MG63 (cell line): ENCODE results near the gene VEGFA. TPM values are rescaled to one million over a fixed set of nuclear protein-coding genes. Genes with fewer than 3 reads are reported as not detected.

Experiments
- DNase-seq: peaks from one replicate; pipeline ENCODE4 v3.0.0-alpha.2; 2020
- H3K27me3 ChIP-seq: fragments of 250-450 bp; sonication (Bioruptor Pico); 2 replicates; pipeline ENCODE4 v1.5.1; 2020; ENCODE audit warnings: mild to moderate bottlenecking, moderate library complexity
- H3K36me3 ChIP-seq: fragments of 250-450 bp; sonication (Bioruptor Pico); 2 replicates; pipeline ENCODE4 v1.5.1; 2020; ENCODE audit warnings: mild to moderate bottlenecking, moderate library complexity
- H3K4me3 ChIP-seq: fragments of 250-450 bp; sonication (Bioruptor Pico); 2 replicates; pipeline ENCODE4 v1.5.1; 2020; ENCODE audit warnings: mild to moderate bottlenecking, moderate library complexity
- H3K9me3 ChIP-seq: fragments of 250-450 bp; sonication (Bioruptor Pico); 2 replicates; pipeline ENCODE4 v1.5.1; 2020; ENCODE audit warnings: mild to moderate bottlenecking, moderate library complexity
- total RNA-seq: library from RNA; depleted of rRNA; stranded (reverse); fragments of >200 nt; shearing (Covaris generic); gene quantifications from 2 replicates; pipeline ENCODE4 v1.2.3, GENCODE V29; 2014; ENCODE audit warnings: low replicate concordance; rRNA removed

VEGFA gene
- total RNA-seq, 1 experiment from 2014 or later: 57.6 TPM

- Histone ChIP-seq H3K4me3 (no peak overlapping the region), H3K27me3 (no peaks in the 10 kb centered on the region), H3K36me3 (no peaks in the 10 kb centered on the region), H3K9me3 (no peaks in the 10 kb centered on the region)
- DNase-seq: no peak
Measured at GRCh38 chr6:43828711-43829110, 58.7 kb downstream of the VEGFA start.

- H3K9me3 ChIP-seq: no peaks in the 10 kb centered on the region
- no peaks in the 10 kb centered on the region for H3K27me3 ChIP-seq
- no peak overlapping the region for H3K4me3 ChIP-seq
- H3K36me3 ChIP-seq: no peaks in the 10 kb centered on the region
- no peak for DNase-seq
Measured at GRCh38 chr6:43829470-43829869, 59.5 kb downstream of the VEGFA start.

GRCh38 chr6:43830775-43831174, 60.8 kb downstream of the VEGFA start:
- no peaks in the 10 kb centered on the region for H3K36me3 ChIP-seq
- H3K9me3 ChIP-seq: no peaks in the 10 kb centered on the region
- no peaks in the 10 kb centered on the region for H3K27me3 ChIP-seq
- no peak overlapping the region for H3K4me3 ChIP-seq
- no peak for DNase-seq

GRCh38 chr6:43831191-43831590, 61.2 kb downstream of the VEGFA start:
- Histone ChIP-seq H3K27me3 (no peaks in the 10 kb centered on the region), H3K36me3 (no peaks in the 10 kb centered on the region), H3K9me3 (no peaks in the 10 kb centered on the region), H3K4me3 (no peak overlapping the region)
- no peak for DNase-seq

- no peak for DNase-seq
Measured at GRCh38 chr6:43833223-43833995, 63.4 kb downstream of the VEGFA start.

DNA sequence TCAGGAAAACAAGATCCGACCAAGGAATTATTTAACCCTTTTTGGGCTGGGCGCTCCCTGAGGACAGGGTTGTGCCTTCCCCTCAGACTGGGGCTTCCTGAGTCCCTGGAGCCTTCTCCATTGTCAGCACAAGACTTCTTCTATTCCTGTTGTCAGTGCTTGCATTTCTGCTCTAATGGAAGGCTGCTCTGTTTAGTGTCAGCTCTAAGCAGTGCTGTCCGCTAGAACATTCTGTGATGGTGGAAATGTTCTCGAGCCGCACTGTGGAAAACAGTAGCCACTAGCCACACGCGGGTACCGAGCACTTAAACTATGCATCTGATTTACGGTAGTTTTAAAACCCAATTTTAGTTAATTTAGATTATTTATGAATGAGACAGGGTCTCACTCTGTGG, 64.0 kb downstream of the VEGFA start:
- H3K9me3 ChIP-seq: no peaks in the 10 kb centered on the region
- no peak overlapping the region for H3K4me3 ChIP-seq
- DNase-seq: no peak
- H3K36me3 ChIP-seq: no peaks in the 10 kb centered on the region
- H3K27me3 ChIP-seq: no peaks in the 10 kb centered on the region

More at GRCh38 chr6:43833223-43833995, 63.4 kb downstream of the VEGFA start:
- no peak overlapping the region for H3K4me3 ChIP-seq
- H3K36me3 ChIP-seq: no peaks in the 10 kb centered on the region
- H3K27me3 ChIP-seq: no peaks in the 10 kb centered on the region
- H3K9me3 ChIP-seq: no peaks in the 10 kb centered on the region

DNA sequence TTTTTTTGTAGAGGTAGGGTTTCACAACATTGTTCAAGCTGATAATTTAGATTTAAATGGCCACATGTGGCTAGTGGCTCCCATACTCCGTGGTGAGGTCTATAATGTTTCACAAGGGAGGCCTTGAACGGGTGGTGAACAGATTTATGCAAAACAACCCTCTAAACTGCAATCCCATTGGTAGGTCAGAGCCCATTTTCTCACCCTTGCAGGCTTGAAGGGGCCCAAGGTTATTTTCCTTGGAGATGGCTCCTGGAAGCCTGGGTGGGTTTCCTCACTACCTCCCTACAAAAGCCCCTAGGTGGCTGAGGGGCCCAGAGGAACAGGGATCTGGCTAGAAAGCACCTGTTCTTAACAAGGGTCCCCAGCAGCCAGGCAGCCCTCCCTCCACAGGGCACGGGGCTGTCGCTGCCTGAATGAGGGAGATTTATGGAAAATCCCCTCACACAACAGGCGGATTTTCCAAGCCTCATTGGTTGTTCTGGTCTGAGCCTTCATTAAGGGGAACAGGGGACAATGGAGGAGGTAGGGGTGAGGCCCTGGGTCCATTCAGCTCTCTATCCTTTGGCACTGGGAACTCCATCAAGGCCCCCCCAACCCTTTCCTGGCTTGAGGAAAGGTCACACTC, 64.6 kb downstream of the VEGFA start:
- no peak for DNase-seq

DNA sequence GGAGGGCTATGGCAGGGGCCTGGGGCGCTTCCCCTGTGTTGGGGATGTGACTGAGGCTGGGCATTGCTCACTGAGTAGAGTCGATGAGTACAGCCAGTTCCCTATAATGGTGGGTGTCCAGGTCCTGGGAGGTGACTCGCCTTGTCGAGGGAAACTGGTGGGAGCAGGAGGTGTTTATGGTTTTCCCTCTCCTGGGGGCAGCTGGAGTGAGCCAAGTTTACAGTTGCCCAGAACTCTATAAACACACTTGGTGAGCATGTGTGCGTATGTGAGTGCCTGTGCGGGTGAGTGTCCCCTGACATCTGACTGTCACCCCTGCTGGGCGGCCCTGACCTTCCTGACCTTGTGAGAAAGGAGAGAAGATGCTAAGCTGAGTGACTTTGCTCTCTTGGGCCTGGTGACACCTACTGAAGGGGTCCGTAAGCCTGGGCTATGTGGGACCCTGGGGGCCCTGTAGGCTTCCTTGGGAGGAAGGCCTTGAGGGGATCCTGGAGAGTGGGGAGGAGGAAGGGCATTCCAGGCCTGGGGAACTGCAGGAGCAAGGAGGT, 65.9 kb downstream of the VEGFA start:
- Histone ChIP-seq H3K4me3 (no peak overlapping the region), H3K27me3 (no peaks in the 10 kb centered on the region), H3K36me3 (no peaks in the 10 kb centered on the region), H3K9me3 (no peaks in the 10 kb centered on the region)
- peak; percentile 30 for DNase-seq

More for the DNA sequence above, 64.6 kb downstream of the VEGFA start:
- Histone ChIP-seq H3K27me3 (no peaks in the 10 kb centered on the region), H3K4me3 (no peak overlapping the region), H3K9me3 (no peaks in the 10 kb centered on the region), H3K36me3 (no peaks in the 10 kb centered on the region)

Other genes starting within 250 kb of the VEGFA start
- gene XPO5, start 194.2 kb upstream of the VEGFA start, total RNA-seq: 26.6 and 35.7 TPM in 2 replicates
- 9.4 and 10.0 TPM in 2 replicates for gene POLH, start 194.0 kb upstream of the VEGFA start, total RNA-seq
- gene GTPBP2, start 140.9 kb upstream of the VEGFA start, total RNA-seq: 7.6 and 11.6 TPM in 2 replicates
- 11.2 and 14.4 TPM in 2 replicates for gene MAD2L1BP, start 134.4 kb upstream of the VEGFA start, total RNA-seq
- not detected in 2 replicates for gene RSPH9, start 125.2 kb upstream of the VEGFA start, total RNA-seq
- 41.1 and 47.3 TPM in 2 replicates for gene MRPS18A, start 82.4 kb upstream of the VEGFA start, total RNA-seq